ENCODE results near the gene CFAP97D2. TPM values are rescaled to one million over a fixed set of nuclear protein-coding genes. Genes with fewer than 3 reads are reported as not detected.

The CFAP97D2 gene
- polyA plus RNA-seq, 3 donors: 0.21 TPM; not detected in 2

DNA sequence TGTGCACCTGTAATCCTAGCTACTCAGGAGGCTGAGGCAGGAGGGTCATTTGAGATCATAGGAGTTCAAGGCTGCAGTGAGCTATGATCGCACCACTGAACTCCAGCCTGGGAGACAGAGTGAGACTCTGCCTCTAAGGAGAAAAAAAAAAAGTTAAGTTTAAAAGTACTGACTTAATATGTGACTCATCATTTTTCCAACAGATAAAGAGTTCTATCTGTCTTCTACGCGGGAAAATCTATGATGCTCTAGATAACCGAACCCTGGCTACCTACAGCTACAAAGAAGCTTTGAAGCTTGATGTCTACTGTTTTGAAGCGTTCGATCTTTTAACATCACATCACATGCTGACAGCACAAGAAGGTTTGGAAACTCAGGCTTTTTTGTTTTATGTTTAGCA, 62.9 kb downstream of the CFAP97D2 start:
- no peak overlapping the region for H3K27ac Mint-ChIP-seq
- WGBS (ENCODE audit: insufficient coverage): no CpG with 5 or more reads among the region's 6 CpGs
- TF ChIP-seq, protein P1, sequence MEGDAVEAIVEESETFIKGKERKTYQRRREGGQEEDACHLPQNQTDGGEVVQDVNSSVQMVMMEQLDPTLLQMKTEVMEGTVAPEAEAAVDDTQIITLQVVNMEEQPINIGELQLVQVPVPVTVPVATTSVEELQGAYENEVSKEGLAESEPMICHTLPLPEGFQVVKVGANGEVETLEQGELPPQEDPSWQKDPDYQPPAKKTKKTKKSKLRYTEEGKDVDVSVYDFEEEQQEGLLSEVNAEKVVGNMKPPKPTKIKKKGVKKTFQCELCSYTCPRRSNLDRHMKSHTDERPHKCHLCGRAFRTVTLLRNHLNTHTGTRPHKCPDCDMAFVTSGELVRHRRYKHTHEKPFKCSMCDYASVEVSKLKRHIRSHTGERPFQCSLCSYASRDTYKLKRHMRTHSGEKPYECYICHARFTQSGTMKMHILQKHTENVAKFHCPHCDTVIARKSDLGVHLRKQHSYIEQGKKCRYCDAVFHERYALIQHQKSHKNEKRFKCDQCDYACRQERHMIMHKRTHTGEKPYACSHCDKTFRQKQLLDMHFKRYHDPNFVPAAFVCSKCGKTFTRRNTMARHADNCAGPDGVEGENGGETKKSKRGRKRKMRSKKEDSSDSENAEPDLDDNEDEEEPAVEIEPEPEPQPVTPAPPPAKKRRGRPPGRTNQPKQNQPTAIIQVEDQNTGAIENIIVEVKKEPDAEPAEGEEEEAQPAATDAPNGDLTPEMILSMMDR (IDR thresholded peaks at IDR 0.05): no peak
- no peak overlapping the region for H3K27ac ChIP-seq (ENCODE audit: low read depth in 1 of 2, low read length in 2 of 2)
- no peaks in the 10 kb centered on the region for H4K20me1 ChIP-seq (ENCODE audit: insufficient read depth, low read length)
- no peak overlapping the region for H3K9ac ChIP-seq (ENCODE audit: insufficient read depth, low read length, poor library complexity, severe bottlenecking)
- H3K4me1 ChIP-seq (ENCODE audit: control insufficient read depth in 1 of 2, insufficient read depth in 2 of 2, low read length in 2 of 2): no peaks in the 10 kb centered on the region
- H3K4me2 ChIP-seq (replicated peaks; ENCODE audit: extremely low read depth, low read length, poor library complexity, severe bottlenecking): no peak overlapping the region
- peaks cover 0 to 2% (median 0%) of the 10 kb centered on the region in 3 donors for H3K27me3 Mint-ChIP-seq (ENCODE audit: low read depth in 3 of 3)
- no peaks in the 10 kb centered on the region for H3K9me3 Mint-ChIP-seq
- H3K36me3 ChIP-seq (replicated peaks in 1 of 2; ENCODE audit: control insufficient read depth in 1 of 2, insufficient read depth in 2 of 2, low read length in 2 of 2): peaks cover 98 to 100% of the 10 kb centered on the region in 2 donors
- no peak overlapping the region for H3K4me3 Mint-ChIP-seq
- H3K4me1 Mint-ChIP-seq: no peaks in the 10 kb centered on the region
- peaks cover 82 to 96% of the 10 kb centered on the region in 2 donors for H3K36me3 Mint-ChIP-seq
- H3K27me3 ChIP-seq (ENCODE audit: control insufficient read depth in 2 of 2, insufficient read depth in 2 of 2, low read length in 2 of 2): no peaks in the 10 kb centered on the region
- intact Hi-C loops (cut with micrococcal nuclease): no loop called here
- H2AFZ ChIP-seq (ENCODE audit: insufficient read depth, low read depth, low read length, poor library complexity, severe bottlenecking): no peak overlapping the region
- H3K9me3 ChIP-seq (replicated peaks in 1 of 2; ENCODE audit: control insufficient read depth in 1 of 2, insufficient read depth in 1 of 2, low read length in 2 of 2): no peaks in the 10 kb centered on the region
- no peaks in the 10 kb centered on the region for H3K79me2 ChIP-seq (ENCODE audit: insufficient read depth, low read length)
- no peak for DNase-seq
- H3K4me3 ChIP-seq (replicated peaks in 1 of 3; ENCODE audit: low read depth in 2 of 3, low read length in 3 of 3): no peak overlapping the region

DNA sequence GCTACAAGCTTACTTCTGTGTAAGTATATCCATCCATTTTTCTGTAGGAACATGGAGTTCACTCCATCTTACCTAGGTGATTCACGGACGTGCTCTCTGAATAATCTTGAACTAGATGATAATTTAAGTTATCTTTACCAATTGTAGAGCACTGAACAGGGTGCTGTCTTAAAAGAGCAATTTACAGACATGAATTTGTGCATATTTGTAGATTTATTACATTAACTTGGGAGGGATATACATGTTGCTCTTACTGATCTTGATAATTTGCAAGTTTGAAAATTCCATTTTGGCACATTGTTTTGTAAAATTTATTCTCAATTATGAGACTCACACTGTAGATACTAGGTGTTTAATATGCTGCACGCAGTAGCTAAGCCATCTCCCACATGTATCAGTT, 64.9 kb downstream of the CFAP97D2 start:
- H3K4me3 ChIP-seq (replicated peaks in 1 of 3; ENCODE audit: low read depth in 2 of 3, low read length in 3 of 3): no peak overlapping the region
- H3K4me1 ChIP-seq (ENCODE audit: control insufficient read depth in 1 of 2, insufficient read depth in 2 of 2, low read length in 2 of 2): no peaks in the 10 kb centered on the region
- H3K27ac ChIP-seq (ENCODE audit: low read depth in 1 of 2, low read length in 2 of 2): no peak overlapping the region
- H3K27me3 Mint-ChIP-seq (ENCODE audit: low read depth in 3 of 3): no peaks in the 10 kb centered on the region
- H3K9ac ChIP-seq (ENCODE audit: insufficient read depth, low read length, poor library complexity, severe bottlenecking): no peak overlapping the region
- no peaks in the 10 kb centered on the region for H3K9me3 ChIP-seq (replicated peaks in 1 of 2; ENCODE audit: control insufficient read depth in 1 of 2, insufficient read depth in 1 of 2, low read length in 2 of 2)
- peaks cover 85 to 96% of the 10 kb centered on the region in 2 donors for H3K36me3 Mint-ChIP-seq
- no peaks in the 10 kb centered on the region for H3K79me2 ChIP-seq (ENCODE audit: insufficient read depth, low read length)
- intact Hi-C loops (cut with micrococcal nuclease): no loop called here
- H3K36me3 ChIP-seq (replicated peaks in 1 of 2; ENCODE audit: control insufficient read depth in 1 of 2, insufficient read depth in 2 of 2, low read length in 2 of 2): peaks cover 99 to 100% of the 10 kb centered on the region in 2 donors
- H3K27me3 ChIP-seq (ENCODE audit: control insufficient read depth in 2 of 2, insufficient read depth in 2 of 2, low read length in 2 of 2): no peaks in the 10 kb centered on the region
- WGBS (ENCODE audit: insufficient coverage): no CpG with 5 or more reads among the region's 3 CpGs
- no peak overlapping the region for H3K27ac Mint-ChIP-seq
- no peak for DNase-seq
- H2AFZ ChIP-seq (ENCODE audit: insufficient read depth, low read depth, low read length, poor library complexity, severe bottlenecking): no peak overlapping the region
- no peak overlapping the region for H3K4me2 ChIP-seq (replicated peaks; ENCODE audit: extremely low read depth, low read length, poor library complexity, severe bottlenecking)
- no peaks in the 10 kb centered on the region for H3K4me1 Mint-ChIP-seq
- no peak overlapping the region for H3K4me3 Mint-ChIP-seq
- H4K20me1 ChIP-seq (ENCODE audit: insufficient read depth, low read length): no peaks in the 10 kb centered on the region
- TF ChIP-seq, protein P1 (IDR thresholded peaks at IDR 0.05): no peak
- H3K9me3 Mint-ChIP-seq: no peaks in the 10 kb centered on the region

Measured in CD14-positive monocyte (primary cell).